Stimulated activated CD8-positive, alpha-beta memory T cell treated with anti-CD3 and anti-CD28 coated beads, Interleukin-15, amount 100 ng/mL, for 4 hours (primary cell): ENCODE measurements around the gene ADGRG7.

Experiments used
- DNase-seq, 2 donors: peaks; one replicate each; pipeline ENCODE4 v3.0.0-alpha.2; 2020; ENCODE audit warnings: low read depth in 2 of 2

The ADGRG7 gene

DNA sequence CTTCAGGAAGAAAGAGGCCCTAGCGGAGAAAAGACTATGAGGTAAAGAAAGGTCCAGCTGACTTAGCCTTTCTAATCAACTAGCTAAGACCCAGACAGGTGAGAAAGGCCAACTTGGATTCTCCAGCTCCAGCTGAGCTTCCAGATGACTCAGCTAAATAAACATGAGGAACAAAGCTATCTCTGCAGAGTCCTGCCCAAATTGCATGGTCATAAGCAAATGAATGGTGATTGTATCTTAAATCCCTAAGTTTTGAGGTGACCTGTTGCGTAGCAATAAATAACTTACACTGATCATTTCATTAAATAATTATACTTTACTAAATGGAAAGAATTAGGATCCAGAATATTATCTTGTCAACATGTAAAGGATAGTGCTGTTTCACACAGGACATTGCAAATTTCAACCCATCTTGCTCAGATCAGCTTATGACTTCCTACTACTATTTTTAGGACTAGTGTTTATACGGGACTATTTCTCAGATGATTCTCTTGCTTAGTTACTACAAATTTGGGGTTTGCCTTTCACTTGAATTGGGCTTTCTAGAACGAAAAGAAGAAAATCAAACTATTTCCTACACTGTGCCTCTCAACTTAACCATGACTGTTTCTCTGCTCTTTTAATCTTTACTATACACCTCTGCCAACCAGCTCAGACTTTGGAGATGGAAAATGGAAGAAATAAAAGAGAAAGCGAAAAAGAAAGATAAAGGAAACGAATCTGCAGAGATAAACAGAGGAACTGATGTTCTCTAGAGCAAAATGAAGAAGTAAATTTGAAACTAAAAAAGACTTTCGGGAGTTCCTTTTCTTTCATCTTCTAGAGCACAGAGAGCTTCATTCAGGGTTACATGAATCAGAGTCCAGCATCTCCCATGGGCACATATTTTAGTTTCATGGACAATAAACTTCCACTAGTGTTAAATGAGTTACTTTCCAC, 6.6 kb upstream of the ADGRG7 start:
- DNase-seq = no peak

DNA sequence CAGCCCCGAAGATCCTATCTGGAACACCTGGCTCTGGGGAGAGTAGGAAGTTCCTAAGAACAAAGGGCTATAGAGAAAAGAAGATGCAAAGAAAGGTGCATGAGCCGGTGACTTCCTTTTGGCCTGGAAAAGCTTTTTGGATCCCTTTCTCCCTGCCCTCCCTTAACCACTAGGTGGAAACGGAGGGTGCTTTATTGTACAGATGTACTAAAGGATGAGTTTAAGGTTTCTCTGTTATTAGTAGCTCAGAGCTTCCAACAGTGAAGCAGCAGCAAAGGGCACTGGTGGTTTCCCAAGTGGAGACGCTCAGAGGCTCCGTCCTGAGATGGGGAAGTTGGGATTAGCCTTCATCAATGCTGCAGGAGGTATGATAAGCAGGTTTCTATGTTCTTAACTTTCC, 5.9 kb upstream of the ADGRG7 start:
- DNase-seq = no peak

GRCh38 chr3:100605358-100605757, 4.0 kb upstream of the ADGRG7 start:
- no peak for DNase-seq

- DNase-seq = no peak
These were observed 2.4 kb upstream of the ADGRG7 start for GRCh38 chr3:100606894-100607512.

GRCh38 chr3:100609963-100610362, 562 bp downstream of the ADGRG7 start:
- no peak for DNase-seq

GRCh38 chr3:100611221-100611620, 1.8 kb downstream of the ADGRG7 start:
- DNase-seq = no peak

- DNase-seq = no peak
These were observed 4.5 kb downstream of the ADGRG7 start for GRCh38 chr3:100613721-100614390.

GRCh38 chr3:100614941-100615340, 5.5 kb downstream of the ADGRG7 start:
- DNase-seq = no peak

DNA sequence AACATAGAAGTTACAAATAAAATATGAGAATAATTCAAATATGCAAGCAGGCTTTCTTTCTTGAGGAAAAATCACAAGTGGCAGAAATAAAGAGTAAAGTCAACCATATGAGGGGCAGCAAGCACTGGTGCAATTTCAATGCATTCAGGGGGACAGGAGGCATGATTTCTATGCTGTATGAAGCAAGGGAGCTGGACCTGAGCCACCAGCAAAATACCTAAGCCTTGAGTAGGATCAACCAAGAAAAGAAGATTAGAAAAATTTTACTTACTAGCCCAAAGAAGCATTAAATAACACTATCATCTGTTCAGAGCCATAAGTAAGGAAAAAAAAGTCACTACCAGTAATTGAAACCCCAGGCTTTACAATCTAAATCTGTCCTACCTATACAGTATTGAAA, 6.3 kb downstream of the ADGRG7 start:
- DNase-seq = no peak

DNA sequence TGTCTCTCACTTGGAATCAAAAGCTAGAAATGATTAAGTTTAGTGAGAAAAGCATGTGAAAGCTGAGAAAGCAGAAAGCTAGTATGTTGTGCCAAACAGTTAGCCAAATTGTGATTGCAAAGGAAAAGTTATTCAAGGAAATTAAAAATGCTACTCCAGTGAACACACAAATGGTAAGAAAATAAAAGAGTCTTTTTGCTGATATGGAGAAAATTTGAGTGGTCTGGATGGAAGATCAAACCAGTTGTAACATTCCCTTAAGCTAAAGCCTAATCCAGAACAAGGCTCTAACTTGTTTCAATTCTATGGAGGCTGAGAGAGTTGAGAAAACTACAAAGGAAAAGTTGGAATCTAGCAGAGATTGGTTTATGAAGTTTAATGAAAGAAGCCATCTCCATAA, 11.8 kb downstream of the ADGRG7 start:
- DNase-seq = no peak

- DNase-seq = no peak
These were observed 18.1 kb downstream of the ADGRG7 start for GRCh38 chr3:100627491-100627890.

DNA sequence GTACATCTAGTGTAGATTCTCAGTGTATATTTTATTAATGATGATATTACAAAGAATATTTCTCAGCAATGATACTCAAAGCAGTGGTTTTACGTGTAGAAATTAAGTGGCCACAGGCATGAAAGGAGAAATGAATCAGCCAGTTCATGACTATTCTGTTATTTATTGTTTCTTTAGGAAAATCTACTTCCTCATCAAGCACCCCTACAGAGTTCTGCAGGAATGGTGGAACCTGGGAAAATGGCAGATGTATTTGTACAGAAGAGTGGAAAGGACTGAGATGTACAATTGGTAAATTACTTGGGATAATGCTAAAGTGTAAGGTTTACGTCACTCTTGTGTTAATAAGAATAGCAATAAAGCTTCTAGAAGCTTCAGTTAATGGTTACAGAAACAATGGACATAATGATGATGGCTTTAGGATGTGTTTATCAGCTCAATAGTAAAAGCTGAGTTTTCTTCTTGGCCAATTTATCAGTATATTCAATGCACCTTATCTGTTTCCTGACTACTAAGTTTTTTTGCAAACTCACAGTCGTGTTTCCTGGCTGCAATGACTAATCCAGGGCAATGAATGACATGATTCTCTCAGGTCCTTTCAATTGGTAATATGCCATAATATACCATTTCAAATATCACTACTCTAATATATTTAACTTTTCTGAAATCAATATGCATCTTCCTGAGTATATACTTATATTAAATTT, 20.2 kb downstream of the ADGRG7 start:
- no peak for DNase-seq

DNA sequence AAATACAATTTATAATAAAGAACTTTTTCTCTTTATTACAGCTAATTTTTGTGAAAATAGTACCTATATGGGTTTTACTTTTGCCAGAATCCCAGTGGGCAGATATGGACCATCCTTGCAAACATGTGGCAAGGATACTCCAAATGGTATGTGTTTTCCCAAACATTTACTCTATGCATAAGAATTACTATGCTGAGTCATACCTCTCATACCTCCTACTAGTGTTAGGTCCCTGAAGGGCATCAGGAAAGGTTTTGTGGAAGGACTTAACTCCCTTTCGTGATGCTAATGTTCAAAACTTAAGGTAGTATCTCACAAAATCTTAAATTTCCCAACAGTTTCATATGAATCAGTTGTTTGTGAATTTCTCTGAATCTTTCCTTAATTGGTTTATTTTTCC, 21.3 kb downstream of the ADGRG7 start:
- no peak for DNase-seq

- DNase-seq = no peak
These were observed 21.8 kb downstream of the ADGRG7 start for GRCh38 chr3:100631236-100631635.

- DNase-seq = no peak
These were observed 25.3 kb downstream of the ADGRG7 start for GRCh38 chr3:100634493-100635272.

- DNase-seq = no peak
These were observed 25.9 kb downstream of the ADGRG7 start for GRCh38 chr3:100635273-100635701.

DNA sequence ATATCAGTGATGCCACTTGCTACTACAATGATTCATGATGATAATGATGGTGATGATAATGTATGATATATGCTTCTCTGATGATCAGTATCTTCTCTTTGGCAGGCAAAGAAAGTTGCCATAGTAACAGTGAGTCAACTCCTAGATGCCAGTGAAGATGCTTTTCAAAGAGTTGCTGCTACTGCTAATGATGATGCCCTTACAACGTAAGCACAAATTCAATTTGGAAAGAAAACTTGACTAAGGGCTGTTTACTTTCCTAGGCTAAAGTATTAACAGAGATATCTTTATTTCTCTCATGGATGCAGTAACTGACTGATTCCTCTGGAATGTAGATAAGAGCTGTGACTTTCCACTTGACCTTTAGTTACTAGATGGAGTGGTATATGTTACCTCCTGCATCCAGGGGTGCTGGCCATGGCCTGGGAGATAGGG, 27.8 kb downstream of the ADGRG7 start:
- DNase-seq = no peak

GRCh38 chr3:100640633-100641032, 31.2 kb downstream of the ADGRG7 start:
- DNase-seq = no peak

DNA sequence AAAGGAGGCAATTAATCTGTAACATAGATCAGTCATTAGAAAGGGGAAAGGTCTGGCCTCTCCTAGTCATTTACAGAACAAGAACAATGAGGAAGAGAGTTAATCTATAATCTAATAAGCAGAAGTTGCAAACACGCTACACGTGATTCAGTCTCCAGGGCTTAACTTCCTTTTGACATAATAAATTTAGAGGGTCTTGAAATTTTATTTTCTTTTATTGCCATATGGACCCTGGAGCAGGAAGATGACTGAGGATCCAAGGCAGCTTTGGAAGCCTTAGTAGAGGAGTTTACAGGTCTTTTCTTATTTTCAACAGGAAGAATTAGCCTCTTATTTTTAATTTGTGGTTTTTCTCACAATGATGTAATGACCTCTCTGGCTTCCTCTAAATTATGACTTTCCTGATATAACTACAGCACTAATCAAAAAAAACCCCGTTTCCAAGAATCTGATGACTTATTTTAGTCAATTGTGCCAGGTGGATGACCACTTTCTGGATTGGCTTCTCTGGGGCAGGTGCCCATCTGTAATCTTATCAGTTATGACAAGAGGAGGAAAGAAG, 32.2 kb downstream of the ADGRG7 start:
- no peak for DNase-seq

- DNase-seq = no peak
These were observed 36.5 kb downstream of the ADGRG7 start for GRCh38 chr3:100645913-100646312.

DNA sequence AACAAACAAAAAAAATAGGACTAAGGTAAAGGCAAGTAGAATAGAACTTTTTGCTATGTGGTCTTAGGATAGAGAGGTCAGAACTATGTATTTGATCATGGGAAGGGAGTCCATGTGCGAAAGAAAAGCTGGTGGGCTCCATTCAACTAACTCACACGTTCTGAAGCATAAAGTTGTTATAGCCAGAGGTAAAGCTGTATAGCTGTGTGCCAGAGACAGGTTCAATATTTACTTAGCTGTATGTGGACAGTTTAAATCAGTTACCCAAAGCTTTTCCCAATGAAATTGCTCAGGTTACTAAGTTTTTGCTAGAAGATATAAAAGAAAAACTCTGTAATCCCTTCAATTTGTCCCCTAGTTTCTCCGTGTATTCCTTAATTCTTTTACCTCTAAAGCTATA, 37.8 kb downstream of the ADGRG7 start:
- no peak for DNase-seq
